Lower leg skin (tissue), 4 donors: ENCODE measurements around the gene TMA7. TPM values are rescaled to one million over a fixed set of nuclear protein-coding genes. Genes with fewer than 3 reads are reported as not detected.
"Not testable (repeated sequence)": the region's sequence is repeated elsewhere in the genome, so short reads cannot be mapped to it uniquely, and the experiment has no call there.

Experiments
- DNase-seq, 2 donors: peaks; one replicate each; pipeline ENCODE4 v3.0.0-alpha.2; 2019; ENCODE audit warnings: low spot score in 2 of 2
- H3K4me3 ChIP-seq: fragments of 200-600 bp; sonication (generic); 2 replicates; pipeline ENCODE4 v1.5.1; 2017; ENCODE audit warnings: mild to moderate bottlenecking, low read depth; ENCODE audit not compliant: poor library complexity, severe bottlenecking
- CTCF ChIP-seq, 3 donors: fragments of 450-650 bp; IDR thresholded peaks; one replicate each; pipeline ENCODE4 v1.5.1; 2016; ENCODE audit warnings: antibody characterized with exemption in 3 of 3, mild to moderate bottlenecking in 3 of 3, moderate library complexity in 2 of 3
- POLR2A ChIP-seq, 2 donors: fragments of 450-650 bp; IDR thresholded peaks; one replicate each; pipeline ENCODE4 v1.6.1; 2016 to 2017; ENCODE audit warnings: antibody characterized with exemption in 2 of 2, mild to moderate bottlenecking in 1 of 2, moderate library complexity in 1 of 2
- WGBS, 2 donors: methylation state at CpG; one replicate each; pipeline ENCODE4 v1.1.5; 2018; 5-methylcytosine and 5-hydroxymethylcytosine counted together
- intact Hi-C: fragments of 100-400 bp; cut with DNase I; formaldehyde crosslinking; loops from one replicate; pipeline ENCODE4 v1.15.0; 2023; ENCODE audit warnings: low total_unique reads
- total RNA-seq, 4 donors: library from RNA; depleted of rRNA; stranded (reverse); fragments of >200 nt; gene quantifications; one replicate each; pipeline ENCODE4 v1.1.0, GENCODE V29; 2016

TMA7 gene
- total RNA-seq, 4 donors from 2014 or later = 173 to 271 (median 250) TPM

- peak overlapping the region; percentile 52 for H3K4me3 ChIP-seq
Observed at GRCh38 chr3:48472923-48473616, 33.0 kb downstream of the TMA7 start.

GRCh38 chr3:48473617-48473952 lies 33.5 kb downstream of the TMA7 start:
- WGBS, 2 donors = 69 to 75% methylated on average over 5 of the region's 5 CpGs
- DNase-seq = no peak
- no peak overlapping the region for H3K4me3 ChIP-seq
- TF ChIP-seq CTCF (IDR thresholded peaks at IDR 0.05) (no peak), POLR2A (IDR thresholded peaks at IDR 0.05) (no peak)
- intact Hi-C loops = no loop called here

More at GRCh38 chr3:48472923-48473616, 33.0 kb downstream of the TMA7 start:
- intact Hi-C loops = no loop called here
- 3 to 6% methylated on average over 14 to 17 of the region's 17 CpGs for WGBS, 2 donors
- peak in 1 of 3 donors; percentile 27 for TF ChIP-seq CTCF (IDR thresholded peaks at IDR 0.05)
- peak in 1 of 2 donors; percentile 23 for TF ChIP-seq POLR2A (IDR thresholded peaks at IDR 0.05)
- DNase-seq = peak; percentile 89 to 98

- DNase-seq, H3K4me3 ChIP-seq, intact Hi-C loops: not testable (repeated sequence)
- WGBS, 2 donors = 89 to 92% methylated on average over 4 of the region's 4 CpGs
Observed at GRCh38 chr3:48474031-48474430, 34.0 kb downstream of the TMA7 start.

GRCh38 chr3:48474619-48475018 lies 34.6 kb downstream of the TMA7 start:
- no peak for DNase-seq
- 68 to 84% methylated on average over 4 of the region's 4 CpGs for WGBS, 2 donors
- intact Hi-C loops = no loop called here
- H3K4me3 ChIP-seq = no peak overlapping the region
- no peak for TF ChIP-seq POLR2A (IDR thresholded peaks at IDR 0.05)
- no peak for TF ChIP-seq CTCF (IDR thresholded peaks at IDR 0.05)

- intact Hi-C loops = no loop called here
- H3K4me3 ChIP-seq = no peak overlapping the region
- TF ChIP-seq CTCF (IDR thresholded peaks at IDR 0.05) = no peak
- no peak for TF ChIP-seq POLR2A (IDR thresholded peaks at IDR 0.05)
- no peak for DNase-seq
- 76 to 86% methylated on average over 11 of the region's 11 CpGs for WGBS, 2 donors
Observed at GRCh38 chr3:48475188-48475587, 35.1 kb downstream of the TMA7 start.

- DNase-seq = no peak
- intact Hi-C loops = no loop called here
- 74 to 79% methylated on average over 9 of the region's 9 CpGs for WGBS, 2 donors
- no peak for TF ChIP-seq CTCF (IDR thresholded peaks at IDR 0.05)
- TF ChIP-seq POLR2A (IDR thresholded peaks at IDR 0.05) = no peak
- no peak overlapping the region for H3K4me3 ChIP-seq
Observed at GRCh38 chr3:48476426-48477053, 36.5 kb downstream of the TMA7 start.
